H9 (cell line): Measurements from ENCODE around the gene KDM3A. TPM values are rescaled to one million over a fixed set of nuclear protein-coding genes. Genes with fewer than 3 reads are reported as not detected.

ENCODE experiments used
- DNase-seq: peaks from one replicate; pipeline ENCODE4 v3.0.0-alpha.2; 2017
- H2AFZ ChIP-seq: one replicate; pipeline ENCODE4 v1.6.1; 2013; ENCODE audit warnings: mild to moderate bottlenecking, low read length, control low read depth, moderate library complexity
- H2AK5ac ChIP-seq: 2 replicates; pipeline ENCODE4 v1.6.1; 2013; ENCODE audit warnings: low read length, control low read depth, mixed read lengths; ENCODE audit not compliant: insufficient read length
- H2BK120ac ChIP-seq: one replicate; pipeline ENCODE4 v1.6.1; 2013; ENCODE audit warnings: low read depth, mild to moderate bottlenecking, low read length, control low read depth, inconsistent platforms; ENCODE audit not compliant: poor library complexity, severe bottlenecking
- H2BK12ac ChIP-seq: 2 replicates; pipeline ENCODE4 v1.6.1; 2013; ENCODE audit warnings: low read length, control low read depth, mixed read lengths, low read depth; ENCODE audit not compliant: insufficient read length
- H2BK15ac ChIP-seq: 2 replicates; pipeline ENCODE4 v1.6.1; 2013; ENCODE audit warnings: low read depth, low read length, control low read depth
- H2BK20ac ChIP-seq: one replicate; pipeline ENCODE4 v1.6.1; 2013; ENCODE audit warnings: low read depth, mild to moderate bottlenecking, low read length, control low read depth, inconsistent platforms; ENCODE audit not compliant: poor library complexity, severe bottlenecking
- H2BK5ac ChIP-seq: 2 replicates; pipeline ENCODE4 v1.6.1; 2013; ENCODE audit warnings: low read length, control low read depth, mixed read lengths; ENCODE audit not compliant: insufficient read length
- H3K14ac ChIP-seq: 2 replicates; pipeline ENCODE4 v1.6.1; 2013; ENCODE audit warnings: low read length, control low read depth; ENCODE audit not compliant: insufficient read depth
- H3K18ac ChIP-seq: 2 replicates; pipeline ENCODE4 v1.6.1; 2013; ENCODE audit warnings: low read depth, mild to moderate bottlenecking, mixed read lengths, low read length, control low read depth; ENCODE audit not compliant: insufficient read length
- H3K23ac ChIP-seq: 2 replicates; pipeline ENCODE4 v1.6.1; 2013; ENCODE audit warnings: low read length, control low read depth, mixed read lengths, low read depth; ENCODE audit not compliant: insufficient read length
- H3K23me2 ChIP-seq: 2 replicates; pipeline ENCODE4 v1.6.1; 2013; ENCODE audit warnings: low read depth, mild to moderate bottlenecking, mixed read lengths, low read length, control low read depth; ENCODE audit not compliant: insufficient read length, poor library complexity, severe bottlenecking
- H3K27ac ChIP-seq: 2 replicates; pipeline ENCODE4 v1.5.1; 2013; ENCODE audit warnings: low read length, control low read depth, mixed read lengths, low read depth; ENCODE audit not compliant: insufficient read length
- H3K27me3 ChIP-seq: 2 replicates; pipeline ENCODE4 v1.6.1; 2013; ENCODE audit warnings: low read length, control low read depth, inconsistent platforms; ENCODE audit not compliant: insufficient read depth
- H3K4ac ChIP-seq: 2 replicates; pipeline ENCODE4 v1.6.1; 2013; ENCODE audit warnings: low read depth, mild to moderate bottlenecking, control low read depth, inconsistent platforms, low read length, moderate library complexity
- H3K4me1 ChIP-seq: 2 replicates; pipeline ENCODE4 v1.6.1; 2013; ENCODE audit warnings: low read length, control low read depth, inconsistent platforms; ENCODE audit not compliant: insufficient read depth
- H3K4me2 ChIP-seq: 2 replicates; pipeline ENCODE4 v1.6.1; 2013; ENCODE audit warnings: low read length, control low read depth, mixed read lengths; ENCODE audit not compliant: insufficient read length, insufficient read depth
- H3K56ac ChIP-seq: 2 replicates; pipeline ENCODE4 v1.6.1; 2013; ENCODE audit warnings: low read depth, mild to moderate bottlenecking, mixed read lengths, low read length, control low read depth; ENCODE audit not compliant: insufficient read length
- H3K79me1 ChIP-seq: 2 replicates; pipeline ENCODE4 v1.6.1; 2013; ENCODE audit warnings: low read depth, mild to moderate bottlenecking, moderate library complexity, low read length, control low read depth, inconsistent platforms; ENCODE audit not compliant: insufficient read depth, poor library complexity, severe bottlenecking
- H3K79me2 ChIP-seq: 2 replicates; pipeline ENCODE4 v1.6.1; 2013; ENCODE audit warnings: low read length, control low read depth, inconsistent platforms; ENCODE audit not compliant: insufficient read depth
- H3K9ac ChIP-seq: 2 replicates; pipeline ENCODE4 v1.6.1; 2013; ENCODE audit warnings: low read length, control low read depth, mixed read lengths; ENCODE audit not compliant: insufficient read length; ENCODE audit errors: extremely low read depth
- H3K9me3 ChIP-seq: one replicate; pipeline ENCODE4 v1.6.1; 2013; ENCODE audit warnings: low read depth, low read length, inconsistent platforms; ENCODE audit not compliant: control insufficient read depth
- H3T11ph ChIP-seq: one replicate; pipeline ENCODE4 v1.6.1; 2013; ENCODE audit warnings: mild to moderate bottlenecking, low read length, control low read depth, inconsistent platforms
- H4K20me1 ChIP-seq: one replicate; pipeline ENCODE4 v1.6.1; 2013; ENCODE audit not compliant: control insufficient read depth, insufficient read length, insufficient read depth
- H4K5ac ChIP-seq: 2 replicates; pipeline ENCODE4 v1.6.1; 2013; ENCODE audit warnings: low read depth, mild to moderate bottlenecking, mixed read lengths, low read length, control low read depth; ENCODE audit not compliant: insufficient read length
- H4K8ac ChIP-seq: replicated peaks from 2 replicates; pipeline ENCODE4 v1.6.1; 2013; ENCODE audit warnings: low read length, control low read depth, mixed read lengths, low read depth; ENCODE audit not compliant: insufficient read length
- H4K91ac ChIP-seq: 2 replicates; pipeline ENCODE4 v1.6.1; 2013; ENCODE audit warnings: low read depth, mild to moderate bottlenecking, moderate library complexity, mixed read lengths, low read length, control low read depth; ENCODE audit not compliant: insufficient read length
- H3K27ac Mint-ChIP-seq, 3 experiments: 2 replicates in 2 of 3; 3 replicates in 1 of 3; pipeline ENCODE4 v1.8.0; 2020 to 2021; ENCODE audit warnings: mixed read lengths in 3 of 3, mild to moderate bottlenecking in 1 of 3, moderate library complexity in 1 of 3
- H3K27me3 Mint-ChIP-seq: 2 replicates; pipeline ENCODE4 v1.8.0; 2021; ENCODE audit warnings: low read depth, mild to moderate bottlenecking, moderate library complexity, mixed read lengths
- H3K36me3 Mint-ChIP-seq, 3 experiments: 2 replicates in 2 of 3; 3 replicates in 1 of 3; pipeline ENCODE4 v1.8.0; 2020 to 2021; ENCODE audit warnings: low read depth in 3 of 3, mixed read lengths in 3 of 3; ENCODE audit not compliant: insufficient read depth in 1 of 3
- H3K4me1 Mint-ChIP-seq, 2 experiments: 2 replicates each; pipeline ENCODE4 v1.8.0; 2020; ENCODE audit warnings: mixed read lengths in 2 of 2
- H3K4me3 Mint-ChIP-seq, 2 experiments: 2 replicates in 1 of 2; 3 replicates in 1 of 2; pipeline ENCODE4 v1.8.0; 2020 to 2021; ENCODE audit warnings: mild to moderate bottlenecking in 2 of 2, mixed read lengths in 2 of 2, moderate library complexity in 1 of 2
- H3K9me3 Mint-ChIP-seq, 2 experiments: 2 replicates in 1 of 2; 3 replicates in 1 of 2; pipeline ENCODE4 v1.8.0; 2020; ENCODE audit warnings: mild to moderate bottlenecking in 2 of 2, mixed read lengths in 2 of 2, moderate library complexity in 1 of 2
- WGBS: extraction: QIAGEN DNeasy Blood & Tissue Kit; methylation state at CpG from one replicate; pipeline ENCODE4 v1.1.7; 2013; ENCODE audit warnings: missing lambda C conversion rate, low lambda C conversion rate, mixed read lengths; ENCODE audit not compliant: insufficient read length; ENCODE audit errors: extremely low coverage; 5-methylcytosine and 5-hydroxymethylcytosine counted together
- total RNA-seq: library from RNA; stranded (reverse); gene quantifications from 2 replicates; pipeline ENCODE4 v1.2.1, GENCODE V29; 2021
- TF ChIP-seq, protein P1 (sequence below): fragments of 200-600 bp; sonication (generic); conservative IDR thresholded peaks from 3 replicates; pipeline ENCODE4 v1.8.0; 2021; ENCODE audit warnings: antibody characterized with exemption, mild to moderate bottlenecking

Gene KDM3A
- total RNA-seq, 1 experiment from 2014 or later: 28.1 TPM

DNA sequence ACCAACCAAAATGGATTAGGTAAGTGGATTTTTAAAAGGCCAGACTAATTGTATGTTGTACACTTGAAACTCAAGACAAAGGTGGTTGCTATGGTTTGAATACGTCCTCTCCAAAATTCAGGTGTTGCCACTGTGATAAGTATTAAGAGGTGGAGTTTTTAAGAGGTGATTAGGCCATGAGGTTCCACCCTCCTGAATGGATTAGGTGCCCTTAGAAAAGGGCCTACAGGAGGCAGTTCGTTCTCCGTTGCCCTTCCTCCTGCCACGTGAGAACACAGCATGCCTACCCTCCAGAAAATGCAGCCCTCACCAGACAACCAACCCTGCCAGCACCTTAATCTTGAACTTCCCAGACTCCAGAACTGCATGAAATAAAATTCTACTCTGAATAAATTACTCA, 70.9 kb downstream of the KDM3A start:
- Histone ChIP-seq H2BK15ac (no peak overlapping the region), H3T11ph (no peak overlapping the region), H3K27ac (no peak overlapping the region), H3K9ac (no peak overlapping the region), H3K14ac (no peak overlapping the region), H4K91ac (no peak overlapping the region), H3K23ac (no peak overlapping the region), H3K56ac (no peak overlapping the region), H4K20me1 (no peaks in the 10 kb centered on the region), H3K18ac (no peak overlapping the region), H2AK5ac (no peak overlapping the region), H2AFZ (no peak overlapping the region), H3K4me1 (no peaks in the 10 kb centered on the region), H2BK120ac (no peak overlapping the region), H2BK20ac (no peak overlapping the region), H3K79me1 (no peaks in the 10 kb centered on the region), H4K8ac (no peak overlapping the region), H3K4ac (no peak overlapping the region), H3K79me2 (no peaks in the 10 kb centered on the region), H3K9me3 (no peaks in the 10 kb centered on the region), H2BK12ac (no peak overlapping the region), H3K27me3 (no peaks in the 10 kb centered on the region), H2BK5ac (no peak overlapping the region), H3K23me2 (no peaks in the 10 kb centered on the region), H3K4me2 (no peak overlapping the region), H4K5ac (no peak overlapping the region)
- no peak for DNase-seq
- Mint-ChIP-seq H3K9me3 (no peaks in the 10 kb centered on the region), H3K4me3 (no peak overlapping the region), H3K27me3 (no peaks in the 10 kb centered on the region), H3K27ac (peak overlapping the region in 2 of 3 experiments; percentile 14 to 52; a peak in 2 of 7 replicates), H3K36me3 (peaks cover 5 to 21% (median 10%) of the 10 kb centered on the region in 3 experiments; a peak in 5 of 7 replicates), H3K4me1 (no peaks in the 10 kb centered on the region; a peak in 1 of 4 replicates)
- WGBS: no CpG with 5 or more reads among the region's 4 CpGs
- TF ChIP-seq, protein P1, sequence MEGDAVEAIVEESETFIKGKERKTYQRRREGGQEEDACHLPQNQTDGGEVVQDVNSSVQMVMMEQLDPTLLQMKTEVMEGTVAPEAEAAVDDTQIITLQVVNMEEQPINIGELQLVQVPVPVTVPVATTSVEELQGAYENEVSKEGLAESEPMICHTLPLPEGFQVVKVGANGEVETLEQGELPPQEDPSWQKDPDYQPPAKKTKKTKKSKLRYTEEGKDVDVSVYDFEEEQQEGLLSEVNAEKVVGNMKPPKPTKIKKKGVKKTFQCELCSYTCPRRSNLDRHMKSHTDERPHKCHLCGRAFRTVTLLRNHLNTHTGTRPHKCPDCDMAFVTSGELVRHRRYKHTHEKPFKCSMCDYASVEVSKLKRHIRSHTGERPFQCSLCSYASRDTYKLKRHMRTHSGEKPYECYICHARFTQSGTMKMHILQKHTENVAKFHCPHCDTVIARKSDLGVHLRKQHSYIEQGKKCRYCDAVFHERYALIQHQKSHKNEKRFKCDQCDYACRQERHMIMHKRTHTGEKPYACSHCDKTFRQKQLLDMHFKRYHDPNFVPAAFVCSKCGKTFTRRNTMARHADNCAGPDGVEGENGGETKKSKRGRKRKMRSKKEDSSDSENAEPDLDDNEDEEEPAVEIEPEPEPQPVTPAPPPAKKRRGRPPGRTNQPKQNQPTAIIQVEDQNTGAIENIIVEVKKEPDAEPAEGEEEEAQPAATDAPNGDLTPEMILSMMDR: no peak
